IgD-negative memory B cell (primary cell): ENCODE measurements around the gene FNDC1. TPM values are rescaled to one million over a fixed set of nuclear protein-coding genes. Genes with fewer than 3 reads are reported as not detected.
"Not testable (repeated sequence)": the region's sequence is repeated elsewhere in the genome, so short reads cannot be mapped to it uniquely, and the experiment has no call there.

Experiments used
- H3K27ac Mint-ChIP-seq, 3 donors: one replicate each; pipeline ENCODE4 v1.8.0; 2020 to 2022; ENCODE audit warnings: mild to moderate bottlenecking in 3 of 3, mixed read lengths in 3 of 3, moderate library complexity in 1 of 3
- H3K27me3 Mint-ChIP-seq: one replicate; pipeline ENCODE4 v1.8.0; 2021; ENCODE audit warnings: mixed read lengths
- H3K36me3 Mint-ChIP-seq: one replicate; pipeline ENCODE4 v1.8.0; 2020; ENCODE audit warnings: mild to moderate bottlenecking, mixed read lengths
- H3K4me1 Mint-ChIP-seq, 3 donors: one replicate each; pipeline ENCODE4 v1.8.0; 2020 to 2022; ENCODE audit warnings: mixed read lengths in 3 of 3, mild to moderate bottlenecking in 1 of 3
- H3K4me3 Mint-ChIP-seq, 4 donors: one replicate each; pipeline ENCODE4 v1.8.0; 2020 to 2022; ENCODE audit warnings: mild to moderate bottlenecking in 4 of 4, mixed read lengths in 4 of 4, moderate library complexity in 3 of 4
- H3K9me3 Mint-ChIP-seq, 3 donors: one replicate each; pipeline ENCODE4 v1.8.0; 2020 to 2021; ENCODE audit warnings: mixed read lengths in 3 of 3, mild to moderate bottlenecking in 1 of 3
- polyA plus RNA-seq: library from polyadenylated mRNA; unstranded; fragments of 300-500 nt; fragmentation: Illumina TruSeq; gene quantifications from one replicate; pipeline ENCODE4 v1.2.3, GENCODE V29; 2021

Gene FNDC1
- not detected for polyA plus RNA-seq

GRCh38 chr6:159169193-159169555 is at the start of gene FNDC1:
Gene FNDC1, plus strand, starts transcription at chr6:159169400. Its CDS starts 197 bp downstream, at chr6:159169597.
- Mint-ChIP-seq H3K4me1 (peaks cover 7 to 18% (median 14%) of the 10 kb centered on the region in 3 donors), H3K27ac (peak within 1 kb of the TSS in 1 of 3 donors; percentile 85), H3K36me3 (no peaks in the 10 kb centered on the region), H3K27me3 (peaks cover 63% of the 10 kb centered on the region), H3K4me3 (peak within 1 kb of the TSS; percentile 69 to 91 (median 86)), H3K9me3 (no peaks in the 10 kb centered on the region)

DNA sequence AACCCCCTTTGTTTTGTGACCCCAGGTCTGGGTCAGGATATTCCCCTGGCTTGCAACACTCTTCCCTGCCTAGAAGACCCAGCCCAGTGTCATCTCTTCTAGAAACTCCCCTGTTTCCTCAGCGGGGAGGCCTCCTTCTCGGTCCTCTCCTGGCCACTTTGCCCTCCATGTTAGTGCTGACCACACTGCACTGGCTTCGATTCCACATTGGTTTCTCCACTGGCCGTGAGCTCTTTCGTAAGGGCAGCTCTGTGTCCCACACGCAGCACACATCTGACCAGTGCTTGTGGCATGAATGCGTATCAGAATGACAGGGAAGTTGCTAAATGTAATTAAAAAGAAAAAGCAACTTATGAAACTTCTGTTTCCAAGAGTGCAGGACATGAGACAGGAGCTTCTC is 49.4 kb upstream of the FNDC1 start:
- peaks cover 4% of the 10 kb centered on the region for H3K27me3 Mint-ChIP-seq
- peaks cover 2 to 4% (median 3%) of the 10 kb centered on the region in 3 donors for H3K9me3 Mint-ChIP-seq
- H3K27ac Mint-ChIP-seq: peak overlapping the region in 2 of 3 donors; percentile 27 to 90
- no peaks in the 10 kb centered on the region for H3K36me3 Mint-ChIP-seq
- peaks cover 47 to 57% (median 50%) of the 10 kb centered on the region in 3 donors for H3K4me1 Mint-ChIP-seq
- no peak overlapping the region for H3K4me3 Mint-ChIP-seq

DNA sequence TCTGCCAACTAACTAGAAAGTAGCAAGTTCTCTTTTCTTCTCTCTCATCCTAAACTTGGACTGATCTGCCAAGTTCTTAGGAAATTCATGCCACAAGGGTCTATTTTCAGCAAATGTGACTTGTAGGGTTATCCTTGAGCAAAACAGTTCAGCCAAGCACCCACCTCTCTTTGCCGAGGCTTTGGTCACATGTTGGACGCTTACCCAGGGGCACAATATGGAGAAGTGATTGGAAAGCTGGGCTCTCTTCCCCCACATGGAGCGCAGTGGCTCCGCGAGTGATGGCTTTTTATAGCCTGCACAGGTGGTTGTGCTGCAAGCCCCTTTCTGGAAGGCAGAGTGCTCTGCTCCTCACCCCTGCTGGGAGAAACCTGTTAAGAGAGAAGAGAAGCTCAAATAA is 47.7 kb upstream of the FNDC1 start:
- Mint-ChIP-seq H3K27me3 (peaks cover 2% of the 10 kb centered on the region), H3K4me3 (no peak overlapping the region), H3K9me3 (peaks cover 2 to 4% (median 3%) of the 10 kb centered on the region in 3 donors), H3K27ac (peak overlapping the region in 1 of 3 donors; percentile 31), H3K36me3 (no peaks in the 10 kb centered on the region), H3K4me1 (peaks cover 31 to 47% (median 41%) of the 10 kb centered on the region in 3 donors)

- Mint-ChIP-seq H3K4me1 (peaks cover 33 to 44% (median 41%) of the 10 kb centered on the region in 3 donors), H3K4me3 (no peak overlapping the region), H3K27me3 (no peaks in the 10 kb centered on the region), H3K36me3 (no peaks in the 10 kb centered on the region), H3K9me3 (peaks cover 2 to 4% (median 2%) of the 10 kb centered on the region in 3 donors), H3K27ac (no peak overlapping the region)
Observed at GRCh38 chr6:159122453-159122852, 46.7 kb upstream of the FNDC1 start.

DNA sequence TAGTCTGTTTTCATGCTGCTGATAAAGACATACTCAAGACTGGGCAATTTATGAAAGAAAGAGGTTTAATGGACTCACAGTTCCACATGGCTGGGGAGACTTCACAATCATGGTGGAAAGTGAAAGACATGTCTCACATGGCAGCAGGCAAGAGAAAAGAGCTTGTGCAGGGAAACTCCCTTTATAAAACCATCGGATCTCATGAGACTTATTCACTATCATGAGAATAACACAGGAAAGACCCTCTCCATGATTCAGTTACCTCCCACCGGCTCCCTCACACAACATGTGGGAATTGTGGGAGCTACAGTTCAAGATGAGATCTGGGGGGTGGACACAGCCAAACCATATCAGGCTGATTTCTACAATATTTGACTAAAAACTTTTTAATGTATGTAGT is 45.4 kb upstream of the FNDC1 start:
- not testable (repeated sequence) for H3K27me3 Mint-ChIP-seq, H3K36me3 Mint-ChIP-seq, H3K9me3 Mint-ChIP-seq, H3K4me3 Mint-ChIP-seq
- Mint-ChIP-seq H3K4me1 (peaks cover 26 to 38% (median 30%) of the 10 kb centered on the region in 3 donors), H3K27ac (peak overlapping the region in 1 of 3 donors; percentile 25)

GRCh38 chr6:159125014-159125609 is 44.1 kb upstream of the FNDC1 start:
- peaks cover 20 to 35% (median 25%) of the 10 kb centered on the region in 3 donors for H3K4me1 Mint-ChIP-seq

GRCh38 chr6:159125951-159126352 is 43.2 kb upstream of the FNDC1 start:
- Mint-ChIP-seq H3K36me3 (no peaks in the 10 kb centered on the region), H3K27me3 (no peaks in the 10 kb centered on the region), H3K27ac (peak overlapping the region; percentile 31 to 95 (median 82)), H3K4me1 (peaks cover 18 to 35% (median 20%) of the 10 kb centered on the region in 3 donors), H3K9me3 (peaks cover 0 to 3% (median 0%) of the 10 kb centered on the region in 3 donors), H3K4me3 (no peak overlapping the region)

More at GRCh38 chr6:159125014-159125609, 44.1 kb upstream of the FNDC1 start:
- Mint-ChIP-seq H3K9me3 (peaks cover 0 to 3% (median 0%) of the 10 kb centered on the region in 3 donors), H3K27ac (peak overlapping the region in 1 of 3 donors; percentile 53), H3K4me3 (peak overlapping the region in 1 of 4 donors; percentile 17), H3K36me3 (no peaks in the 10 kb centered on the region), H3K27me3 (no peaks in the 10 kb centered on the region)

- peak overlapping the region in 3 of 4 donors; percentile 46 to 69 (median 48) for H3K4me3 Mint-ChIP-seq
- H3K27ac Mint-ChIP-seq: peak overlapping the region; percentile 71 to 95 (median 82)
- H3K9me3 Mint-ChIP-seq: peaks cover 0 to 3% (median 0%) of the 10 kb centered on the region in 3 donors
- no peaks in the 10 kb centered on the region for H3K36me3 Mint-ChIP-seq
- H3K27me3 Mint-ChIP-seq: no peaks in the 10 kb centered on the region
- peaks cover 18 to 34% (median 22%) of the 10 kb centered on the region in 3 donors for H3K4me1 Mint-ChIP-seq
Observed at GRCh38 chr6:159126590-159126989, 42.6 kb upstream of the FNDC1 start.

GRCh38 chr6:159127701-159128100 is 41.5 kb upstream of the FNDC1 start:
- no peaks in the 10 kb centered on the region for H3K36me3 Mint-ChIP-seq
- peak overlapping the region in 2 of 4 donors; percentile 46 to 51 for H3K4me3 Mint-ChIP-seq
- H3K9me3 Mint-ChIP-seq: peaks cover 0 to 3% (median 0%) of the 10 kb centered on the region in 3 donors
- H3K27me3 Mint-ChIP-seq: no peaks in the 10 kb centered on the region
- peak overlapping the region in 2 of 3 donors; percentile 82 to 95 for H3K27ac Mint-ChIP-seq
- H3K4me1 Mint-ChIP-seq: peaks cover 18 to 33% (median 25%) of the 10 kb centered on the region in 3 donors

GRCh38 chr6:159128978-159129377 is 40.2 kb upstream of the FNDC1 start:
- Mint-ChIP-seq H3K4me3 (no peak overlapping the region), H3K27ac (peak overlapping the region in 2 of 3 donors; percentile 48 to 82), H3K36me3 (peaks cover 1% of the 10 kb centered on the region), H3K4me1 (peaks cover 20 to 34% (median 25%) of the 10 kb centered on the region in 3 donors), H3K27me3 (no peaks in the 10 kb centered on the region), H3K9me3 (no peaks in the 10 kb centered on the region)

DNA sequence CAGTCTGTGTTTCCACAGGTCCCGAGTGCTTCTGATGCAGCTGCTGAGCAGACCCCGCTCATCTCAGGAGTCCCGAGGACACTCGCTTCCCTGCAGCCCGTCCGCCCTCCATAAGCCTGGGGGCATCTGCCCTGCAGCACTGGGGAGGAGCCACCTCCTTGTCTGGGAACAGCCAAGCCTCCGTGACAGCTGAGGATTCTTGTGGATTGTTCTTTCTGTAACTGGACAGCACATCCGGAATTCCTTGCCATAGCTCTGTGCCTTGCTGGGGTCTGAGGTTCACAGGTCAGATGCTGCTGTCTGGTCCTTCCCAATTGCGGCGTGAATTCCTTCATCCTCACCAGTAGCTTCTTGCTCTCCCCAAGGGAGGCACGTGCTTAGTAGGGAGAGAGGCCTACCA is 38.4 kb upstream of the FNDC1 start:
- Mint-ChIP-seq H3K9me3 (no peaks in the 10 kb centered on the region), H3K36me3 (peaks cover 1% of the 10 kb centered on the region), H3K27me3 (no peaks in the 10 kb centered on the region), H3K4me1 (peaks cover 26 to 44% (median 36%) of the 10 kb centered on the region in 3 donors), H3K4me3 (no peak overlapping the region), H3K27ac (peak overlapping the region in 2 of 3 donors; percentile 5 to 39)

GRCh38 chr6:159131709-159132108 is 37.5 kb upstream of the FNDC1 start:
- Mint-ChIP-seq H3K27me3 (no peaks in the 10 kb centered on the region), H3K4me3 (no peak overlapping the region), H3K4me1 (peaks cover 19 to 36% (median 34%) of the 10 kb centered on the region in 3 donors), H3K36me3 (peaks cover 1% of the 10 kb centered on the region), H3K9me3 (no peaks in the 10 kb centered on the region), H3K27ac (peak overlapping the region in 1 of 3 donors; percentile 5)

- no peaks in the 10 kb centered on the region for H3K27me3 Mint-ChIP-seq
- H3K4me3 Mint-ChIP-seq: no peak overlapping the region
- H3K36me3 Mint-ChIP-seq: peaks cover 1% of the 10 kb centered on the region
- peaks cover 11 to 30% (median 25%) of the 10 kb centered on the region in 3 donors for H3K4me1 Mint-ChIP-seq
- no peaks in the 10 kb centered on the region for H3K9me3 Mint-ChIP-seq
- peak overlapping the region in 1 of 3 donors; percentile 84 for H3K27ac Mint-ChIP-seq
Observed at GRCh38 chr6:159132664-159133063, 36.5 kb upstream of the FNDC1 start.

GRCh38 chr6:159134701-159135364 is 34.4 kb upstream of the FNDC1 start:
- H3K9me3 Mint-ChIP-seq: no peaks in the 10 kb centered on the region
- peaks cover 13 to 18% (median 16%) of the 10 kb centered on the region in 3 donors for H3K4me1 Mint-ChIP-seq
- peaks cover 3% of the 10 kb centered on the region for H3K27me3 Mint-ChIP-seq
- peaks cover 1% of the 10 kb centered on the region for H3K36me3 Mint-ChIP-seq
- H3K4me3 Mint-ChIP-seq: peak overlapping the region in 3 of 4 donors; percentile 25 to 70 (median 56)
- H3K27ac Mint-ChIP-seq: peak overlapping the region; percentile 2 to 46 (median 25)

DNA sequence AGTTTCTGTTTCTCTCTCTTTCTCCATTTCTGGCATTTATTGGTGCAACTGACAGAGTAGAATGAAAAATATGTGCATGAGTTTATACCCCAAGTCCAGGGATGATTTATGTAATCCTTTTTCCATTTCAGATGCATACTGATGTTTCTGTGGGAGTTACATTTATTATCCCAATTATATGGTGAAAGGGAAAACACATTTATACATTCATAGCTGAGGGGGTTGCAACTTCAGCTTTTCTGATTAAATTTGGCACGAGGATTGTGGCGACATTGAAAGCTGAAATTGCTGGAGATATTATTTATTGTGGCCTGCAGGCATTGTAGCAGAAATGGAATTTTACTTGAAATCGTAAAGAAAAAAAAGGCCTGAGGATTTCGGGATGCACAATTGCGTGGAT is 31.5 kb upstream of the FNDC1 start:
- H3K36me3 Mint-ChIP-seq: peaks cover 5% of the 10 kb centered on the region
- no peak overlapping the region for H3K4me3 Mint-ChIP-seq
- peaks cover 10 to 17% (median 13%) of the 10 kb centered on the region in 3 donors for H3K4me1 Mint-ChIP-seq
- peaks cover 0 to 3% (median 0%) of the 10 kb centered on the region in 3 donors for H3K9me3 Mint-ChIP-seq
- H3K27me3 Mint-ChIP-seq: peaks cover 3% of the 10 kb centered on the region
- no peak overlapping the region for H3K27ac Mint-ChIP-seq
